K562 (cell line): ENCODE data around the gene VEGFA. TPM values are rescaled to one million over a fixed set of nuclear protein-coding genes. Genes with fewer than 3 reads are reported as not detected.

Experiments
- CBX1 ChIP-seq: sonication (generic); IDR thresholded peaks from 2 replicates; pipeline ENCODE4 v1.6.1; 2016; ENCODE audit warnings: antibody characterized with exemption, low read depth, mild to moderate bottlenecking
- E4F1 ChIP-seq: fragments of 250-450 bp; sonication (Bioruptor Pico); IDR thresholded peaks from 2 replicates; pipeline ENCODE4 v1.5.0; 2021; ENCODE audit warnings: mild to moderate bottlenecking, borderline replicate concordance
- HDAC6 ChIP-seq: IDR thresholded peaks from 2 replicates; pipeline ENCODE4 v1.6.1; 2012; ENCODE audit warnings: low read depth, mild to moderate bottlenecking, control low read depth, inconsistent platforms, low read length, moderate library complexity
- LCOR ChIP-seq: sonication (generic); formaldehyde crosslinking; IDR thresholded peaks from 2 replicates; pipeline ENCODE4 v1.8.0; 2022; ENCODE audit warnings: mild to moderate bottlenecking, missing genetic modification reagents
- MAX ChIP-seq: sonication (generic); formaldehyde crosslinking; IDR thresholded peaks from 2 replicates; pipeline ENCODE4 v1.9.0; 2022; ENCODE audit warnings: mild to moderate bottlenecking, missing genetic modification reagents
- RBM14 ChIP-seq: fragments of 200-400 bp; formaldehyde crosslinking; IDR thresholded peaks from 2 replicates; pipeline ENCODE4 v1.6.1; 2018; ENCODE audit warnings: low read depth, mild to moderate bottlenecking, low read length, moderate library complexity, borderline replicate concordance; ENCODE audit not compliant: insufficient read depth
- YBX1 ChIP-seq: fragments of 450-650 bp; IDR thresholded peaks from 2 replicates; pipeline ENCODE4 v1.7.1; 2016; ENCODE audit warnings: mild to moderate bottlenecking
- ZBTB5 ChIP-seq: fragments of 450-650 bp; IDR thresholded peaks from 2 replicates; pipeline ENCODE4 v1.6.1; 2017; ENCODE audit warnings: antibody characterized with exemption
- ZC3H4 ChIP-seq: sonication (generic); formaldehyde crosslinking; IDR thresholded peaks from 2 replicates; pipeline ENCODE4 v1.9.0; 2021; ENCODE audit warnings: missing genetic modification reagents, borderline replicate concordance
- ZC3H8 ChIP-seq: fragments of 450-650 bp; IDR thresholded peaks from 2 replicates; pipeline ENCODE4 v1.6.1; 2017
- ZNF174 ChIP-seq: fragments of 250-450 bp; sonication (Bioruptor Pico); IDR thresholded peaks from 2 replicates; pipeline ENCODE4 v1.4.0; 2020; ENCODE audit warnings: mild to moderate bottlenecking
- ZNF431 ChIP-seq: sonication (generic); formaldehyde crosslinking; IDR thresholded peaks from 2 replicates; pipeline ENCODE4 v1.8.0; 2022; ENCODE audit warnings: mild to moderate bottlenecking, missing genetic modification reagents
- ZNF77 ChIP-seq: fragments of 250-450 bp; sonication (Bioruptor Pico); IDR thresholded peaks from 2 replicates; pipeline ENCODE4 v1.5.0; 2020
- polyA plus RNA-seq, 8 experiments: library from polyadenylated mRNA; depleted of rRNA in 4 of 8; stranded (reverse) in 5 of 8; unstranded in 3 of 8; fragments of >200 nt; fragmentation: Nextera tagmentation in 2 of 8; fragmentation: Illumina TruSeq in 1 of 8; extraction: Ambion mirVana in 2 of 8; extraction: Trizol in 1 of 8; gene quantifications; 2 replicates each; pipeline versions ENCODE4 v1.2.1 to v1.2.3, GENCODE V29; 2011 to 2014; ENCODE audit warnings: inconsistent platforms in 1 of 8, missing spikeins in 1 of 8
- total RNA-seq, 7 experiments: library from RNA; depleted of rRNA in 6 of 7; stranded (reverse); fragments of >200 nt in 6 of 7; fragmentation: Illumina TruSeq in 2 of 7; extraction: Trizol in 2 of 7; gene quantifications; 2 replicates each; pipeline versions ENCODE4 v1.2.1 to v1.2.3, GENCODE V29; 2011 to 2021; ENCODE audit warnings: low replicate concordance in 1 of 7
- TF ChIP-seq, protein P1 (sequence below): fragments of 250-450 bp; sonication (Bioruptor Pico); IDR thresholded peaks from 2 replicates; pipeline ENCODE4 v1.8.0; 2022; ENCODE audit warnings: inconsistent platforms
- TF ChIP-seq, protein P2 (sequence below): fragments of 150-350 bp; conservative IDR thresholded peaks from 2 replicates; pipeline ENCODE4 v1.6.1; 2014; ENCODE audit warnings: low read length
- TF ChIP-seq, protein P3 (sequence below): IDR thresholded peaks from 2 replicates; pipeline ENCODE4 v1.6.1; 2011; ENCODE audit warnings: borderline replicate concordance, low read depth, mild to moderate bottlenecking, moderate library complexity, low read length; ENCODE audit not compliant: insufficient read depth, poor library complexity, severe bottlenecking

VEGFA gene
- total and polyA plus RNA-seq, 9 of the 15 experiments (the other 6 are each of a cell fraction or from before 2014, with no cell fraction given): 14.0 to 271 (median 124) TPM

GRCh38 chr6:43770372-43771209 is 580 bp downstream of the VEGFA start (continued):
- TF ChIP-seq, protein P1, sequence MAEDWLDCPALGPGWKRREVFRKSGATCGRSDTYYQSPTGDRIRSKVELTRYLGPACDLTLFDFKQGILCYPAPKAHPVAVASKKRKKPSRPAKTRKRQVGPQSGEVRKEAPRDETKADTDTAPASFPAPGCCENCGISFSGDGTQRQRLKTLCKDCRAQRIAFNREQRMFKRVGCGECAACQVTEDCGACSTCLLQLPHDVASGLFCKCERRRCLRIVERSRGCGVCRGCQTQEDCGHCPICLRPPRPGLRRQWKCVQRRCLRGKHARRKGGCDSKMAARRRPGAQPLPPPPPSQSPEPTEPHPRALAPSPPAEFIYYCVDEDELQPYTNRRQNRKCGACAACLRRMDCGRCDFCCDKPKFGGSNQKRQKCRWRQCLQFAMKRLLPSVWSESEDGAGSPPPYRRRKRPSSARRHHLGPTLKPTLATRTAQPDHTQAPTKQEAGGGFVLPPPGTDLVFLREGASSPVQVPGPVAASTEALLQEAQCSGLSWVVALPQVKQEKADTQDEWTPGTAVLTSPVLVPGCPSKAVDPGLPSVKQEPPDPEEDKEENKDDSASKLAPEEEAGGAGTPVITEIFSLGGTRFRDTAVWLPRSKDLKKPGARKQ: no peak
- TF ChIP-seq ZC3H4 (CRISPR knock-in tag) (no peak), ZC3H8 (no peak), ZNF174 (CRISPR knock-in tag) (no peak), HDAC6 (no peak), MAX (CRISPR knock-in tag) (no peak), ZNF77 (CRISPR knock-in tag) (no peak), LCOR (CRISPR knock-in tag) (peak; percentile 26), E4F1 (no peak), RBM14 (no peak), YBX1 (no peak), ZNF431 (CRISPR knock-in tag) (no peak), CBX1 (no peak), ZBTB5 (no peak)
- TF ChIP-seq, protein P2, sequence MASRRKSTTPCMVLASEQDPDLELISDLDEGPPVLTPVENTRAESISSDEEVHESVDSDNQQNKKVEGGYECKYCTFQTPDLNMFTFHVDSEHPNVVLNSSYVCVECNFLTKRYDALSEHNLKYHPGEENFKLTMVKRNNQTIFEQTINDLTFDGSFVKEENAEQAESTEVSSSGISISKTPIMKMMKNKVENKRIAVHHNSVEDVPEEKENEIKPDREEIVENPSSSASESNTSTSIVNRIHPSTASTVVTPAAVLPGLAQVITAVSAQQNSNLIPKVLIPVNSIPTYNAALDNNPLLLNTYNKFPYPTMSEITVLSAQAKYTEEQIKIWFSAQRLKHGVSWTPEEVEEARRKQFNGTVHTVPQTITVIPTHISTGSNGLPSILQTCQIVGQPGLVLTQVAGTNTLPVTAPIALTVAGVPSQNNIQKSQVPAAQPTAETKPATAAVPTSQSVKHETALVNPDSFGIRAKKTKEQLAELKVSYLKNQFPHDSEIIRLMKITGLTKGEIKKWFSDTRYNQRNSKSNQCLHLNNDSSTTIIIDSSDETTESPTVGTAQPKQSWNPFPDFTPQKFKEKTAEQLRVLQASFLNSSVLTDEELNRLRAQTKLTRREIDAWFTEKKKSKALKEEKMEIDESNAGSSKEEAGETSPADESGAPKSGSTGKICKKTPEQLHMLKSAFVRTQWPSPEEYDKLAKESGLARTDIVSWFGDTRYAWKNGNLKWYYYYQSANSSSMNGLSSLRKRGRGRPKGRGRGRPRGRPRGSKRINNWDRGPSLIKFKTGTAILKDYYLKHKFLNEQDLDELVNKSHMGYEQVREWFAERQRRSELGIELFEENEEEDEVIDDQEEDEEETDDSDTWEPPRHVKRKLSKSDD: no peak
- TF ChIP-seq, protein P3, sequence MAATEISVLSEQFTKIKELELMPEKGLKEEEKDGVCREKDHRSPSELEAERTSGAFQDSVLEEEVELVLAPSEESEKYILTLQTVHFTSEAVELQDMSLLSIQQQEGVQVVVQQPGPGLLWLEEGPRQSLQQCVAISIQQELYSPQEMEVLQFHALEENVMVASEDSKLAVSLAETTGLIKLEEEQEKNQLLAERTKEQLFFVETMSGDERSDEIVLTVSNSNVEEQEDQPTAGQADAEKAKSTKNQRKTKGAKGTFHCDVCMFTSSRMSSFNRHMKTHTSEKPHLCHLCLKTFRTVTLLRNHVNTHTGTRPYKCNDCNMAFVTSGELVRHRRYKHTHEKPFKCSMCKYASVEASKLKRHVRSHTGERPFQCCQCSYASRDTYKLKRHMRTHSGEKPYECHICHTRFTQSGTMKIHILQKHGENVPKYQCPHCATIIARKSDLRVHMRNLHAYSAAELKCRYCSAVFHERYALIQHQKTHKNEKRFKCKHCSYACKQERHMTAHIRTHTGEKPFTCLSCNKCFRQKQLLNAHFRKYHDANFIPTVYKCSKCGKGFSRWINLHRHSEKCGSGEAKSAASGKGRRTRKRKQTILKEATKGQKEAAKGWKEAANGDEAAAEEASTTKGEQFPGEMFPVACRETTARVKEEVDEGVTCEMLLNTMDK: no peak
